HG03432 (cell line): ENCODE data around the gene PAK5.

ENCODE experiments used
- ATAC-seq: cut with Tn5 transposase; IDR thresholded peaks from one replicate; pipeline ENCODE4 v1.9.1; 2021; ENCODE audit warnings: mild to moderate bottlenecking, moderate library complexity; ENCODE audit not compliant: unreplicated experiment

PAK5 gene

DNA sequence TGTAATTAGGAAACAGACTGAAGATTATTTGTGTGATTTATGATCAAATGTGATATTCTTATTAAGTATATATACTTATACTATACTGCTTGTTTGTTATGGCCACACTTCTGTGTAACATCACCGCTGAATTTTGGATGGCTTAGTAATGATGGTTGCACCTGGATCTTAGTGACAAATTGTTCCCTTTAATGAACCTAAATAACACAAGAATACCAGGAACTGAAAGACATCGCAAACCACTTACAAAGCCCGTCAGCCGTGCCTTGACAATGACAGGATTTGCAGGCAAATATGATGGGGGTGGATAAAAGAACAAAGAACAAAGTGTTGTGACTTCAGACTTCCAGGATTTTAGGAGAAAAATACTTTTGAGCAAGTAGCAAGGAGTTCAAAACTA, 257.4 kb downstream of the PAK5 start:
- no peak for ATAC-seq

DNA sequence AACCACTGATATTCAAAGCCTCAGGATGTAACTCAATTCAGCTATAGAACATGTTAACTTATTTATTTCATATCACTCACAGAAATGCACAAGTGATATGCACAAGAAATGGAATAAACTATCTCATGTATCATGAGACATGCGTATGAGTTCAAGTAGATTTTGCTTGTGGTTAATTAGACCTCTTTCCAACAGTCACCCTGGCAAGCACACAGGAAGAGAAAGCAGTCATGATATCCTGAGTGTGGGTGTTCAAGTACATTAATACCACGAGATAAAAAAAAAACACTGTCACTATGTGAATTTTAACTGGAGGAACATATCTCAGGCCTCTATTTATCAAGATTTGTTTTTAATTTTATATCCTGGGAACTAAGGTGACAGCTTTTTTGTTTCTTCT, 260.3 kb downstream of the PAK5 start:
- ATAC-seq = no peak

DNA sequence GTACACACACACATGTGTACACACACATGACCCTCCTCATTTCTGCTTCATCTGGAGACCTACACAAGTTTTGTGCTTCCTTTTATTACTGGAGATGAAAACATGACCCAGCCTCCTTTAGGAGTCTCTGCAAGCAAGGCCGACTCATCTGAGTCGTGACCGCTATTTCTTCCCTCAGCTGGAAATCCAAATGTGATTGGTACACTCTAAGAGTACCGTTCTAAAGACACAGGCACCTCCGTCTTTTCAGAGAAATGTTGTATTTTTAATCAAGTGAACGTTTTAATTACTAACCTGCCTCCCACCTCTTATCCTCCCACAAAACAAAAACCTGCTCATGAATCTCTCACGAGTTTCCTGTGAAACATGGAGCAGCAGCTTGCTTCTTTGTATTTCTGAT, 261.5 kb downstream of the PAK5 start:
- no peak for ATAC-seq

DNA sequence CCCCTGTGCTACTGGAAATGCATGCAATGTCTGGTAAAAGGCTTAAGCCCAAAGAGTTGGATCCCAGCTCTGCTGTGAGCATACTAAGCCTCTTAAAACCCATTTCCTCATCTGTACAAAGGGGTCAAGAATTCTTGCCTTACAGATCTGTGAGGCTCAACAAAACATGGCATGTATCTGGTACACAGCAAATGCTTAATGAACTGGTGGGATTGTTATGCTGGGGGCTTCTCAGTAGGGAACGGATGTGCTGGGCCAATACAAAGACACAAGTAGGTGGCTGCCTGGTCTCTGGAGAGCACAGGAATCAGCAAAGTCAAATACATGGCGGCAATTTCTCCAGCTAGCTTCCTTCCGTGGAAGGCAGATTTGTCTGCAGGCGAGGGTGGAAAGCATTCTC, 262.2 kb downstream of the PAK5 start:
- ATAC-seq = no peak

DNA sequence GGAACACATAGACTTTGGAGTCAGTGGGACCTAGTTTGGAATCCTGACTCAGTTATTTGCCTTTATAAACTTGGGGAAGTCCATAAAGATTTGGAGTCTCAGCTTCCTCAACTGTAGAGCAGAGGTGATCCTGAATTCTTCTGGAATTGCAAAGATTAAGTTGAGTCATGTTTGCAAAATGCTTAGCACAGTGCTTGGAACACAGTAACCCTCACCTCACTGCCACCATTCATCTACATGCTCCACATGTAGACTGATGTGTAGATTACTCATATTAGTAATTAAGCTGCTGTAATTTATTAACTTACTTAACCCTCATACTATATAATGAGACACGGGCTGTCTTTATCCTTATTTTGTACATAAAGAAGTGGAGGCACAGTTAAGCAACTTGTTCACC, 263.0 kb downstream of the PAK5 start:
- ATAC-seq = no peak

DNA sequence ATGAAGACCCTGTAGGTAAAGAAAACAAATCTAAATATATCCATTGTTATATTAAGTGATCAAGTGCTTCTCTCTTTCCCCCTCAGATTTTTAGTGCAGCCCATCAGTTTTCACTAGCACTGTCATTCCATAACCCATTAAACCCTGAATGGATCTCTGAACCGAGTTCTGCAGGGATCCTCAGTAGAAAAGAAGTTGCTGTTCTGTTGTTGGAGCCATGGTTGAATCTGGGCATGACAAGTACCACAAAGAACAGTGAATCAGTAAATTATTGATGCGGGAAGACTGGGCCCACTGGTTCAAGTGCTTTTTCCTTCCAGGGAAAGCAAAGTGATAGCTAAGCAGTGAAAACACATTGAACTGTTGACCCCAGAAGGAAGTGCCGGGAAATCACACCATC, 264.1 kb downstream of the PAK5 start:
- ATAC-seq = no peak

DNA sequence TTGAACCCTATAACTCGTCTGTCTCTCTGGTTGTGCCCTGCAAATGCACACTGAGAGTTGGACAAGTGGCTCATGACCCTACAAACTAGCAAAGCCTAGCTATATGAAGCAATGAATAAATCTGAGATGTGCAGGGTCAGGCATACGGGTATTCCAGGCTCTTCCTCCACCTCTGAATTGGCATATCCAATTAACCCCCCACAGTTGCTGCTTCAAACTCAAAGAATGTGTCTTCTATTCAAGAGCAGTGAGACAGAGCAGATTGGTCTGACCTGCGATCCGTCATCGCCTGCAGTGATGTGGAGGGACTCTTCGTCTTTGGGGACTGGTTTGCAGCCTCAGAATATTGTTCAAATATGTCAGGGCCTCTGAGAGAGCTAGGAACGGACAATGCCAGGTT, 264.7 kb downstream of the PAK5 start:
- ATAC-seq = no peak

DNA sequence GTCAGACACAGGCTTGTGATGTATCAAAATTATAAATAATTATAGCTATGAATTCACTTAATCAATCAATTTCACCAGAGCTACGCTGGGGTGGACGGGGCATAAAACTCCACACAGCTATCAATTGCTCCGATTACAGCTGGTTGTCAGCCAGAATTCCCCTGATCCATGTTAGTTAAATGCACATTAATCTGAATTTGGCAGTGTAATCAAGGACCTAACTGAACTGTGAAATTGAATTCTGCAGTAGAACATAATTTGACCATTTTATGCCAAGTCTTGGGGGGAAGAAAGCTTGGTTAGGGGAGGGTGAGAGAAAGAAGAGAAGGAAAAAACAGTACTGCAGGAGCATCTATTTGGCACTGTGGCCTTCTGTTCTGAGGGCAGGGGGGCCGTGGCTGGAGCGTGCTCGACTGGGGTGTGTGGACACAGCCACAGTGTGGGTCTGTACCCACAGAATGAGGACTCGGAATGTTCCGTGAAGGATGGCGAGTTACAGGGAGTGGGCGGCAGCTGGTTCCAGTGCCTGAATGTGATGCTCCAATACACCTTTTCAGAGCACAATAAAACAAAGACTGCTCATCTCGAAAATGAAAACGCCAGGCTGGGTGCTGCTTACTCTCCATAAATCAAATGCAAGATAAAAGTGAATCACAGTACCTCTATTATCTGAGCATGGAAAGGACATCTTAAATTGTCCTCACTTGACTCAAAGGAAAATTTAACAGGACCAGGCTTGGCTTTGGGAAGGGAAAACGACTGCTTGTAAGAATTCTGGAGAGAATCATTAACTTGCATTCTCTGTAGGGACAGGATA, 265.3 kb downstream of the PAK5 start:
- no peak for ATAC-seq

DNA sequence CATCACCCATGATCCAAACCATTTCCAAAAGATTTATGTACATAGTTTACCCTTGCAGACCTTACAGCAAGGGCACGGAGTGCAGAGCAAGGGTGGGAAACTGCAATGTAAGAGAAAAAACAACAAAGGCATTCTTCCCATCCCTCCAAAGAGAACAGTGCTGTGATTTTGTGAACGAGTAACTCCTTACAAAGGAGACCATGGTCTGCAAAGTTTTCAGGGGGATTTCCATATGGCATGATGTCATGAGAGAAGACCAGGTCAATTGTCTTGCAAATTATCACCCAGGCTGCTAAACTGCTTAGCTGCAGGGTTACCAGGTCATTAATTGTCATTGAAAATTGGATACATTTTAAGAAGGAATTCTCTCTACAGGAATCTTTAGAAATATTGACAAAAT, 266.2 kb downstream of the PAK5 start:
- ATAC-seq = no peak

DNA sequence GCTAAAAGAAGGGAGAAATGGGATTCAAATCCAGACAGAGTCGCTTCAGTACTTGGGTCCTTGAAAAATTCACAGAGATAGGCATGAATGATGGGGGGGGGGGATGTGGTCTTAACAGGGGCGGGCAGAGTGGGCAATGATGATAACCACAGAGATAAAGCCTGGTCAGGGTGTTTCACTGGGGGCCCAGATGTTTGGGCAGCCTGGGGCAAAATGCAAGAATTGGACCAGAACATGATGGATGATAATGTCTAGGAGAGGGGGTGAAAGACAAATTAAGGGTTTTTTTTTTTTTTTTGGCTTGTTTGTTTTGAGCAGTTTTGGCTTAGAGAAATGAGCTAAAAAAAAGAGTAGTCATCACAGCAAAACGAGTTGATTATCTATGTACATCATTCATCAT, 267.1 kb downstream of the PAK5 start:
- no peak for ATAC-seq

DNA sequence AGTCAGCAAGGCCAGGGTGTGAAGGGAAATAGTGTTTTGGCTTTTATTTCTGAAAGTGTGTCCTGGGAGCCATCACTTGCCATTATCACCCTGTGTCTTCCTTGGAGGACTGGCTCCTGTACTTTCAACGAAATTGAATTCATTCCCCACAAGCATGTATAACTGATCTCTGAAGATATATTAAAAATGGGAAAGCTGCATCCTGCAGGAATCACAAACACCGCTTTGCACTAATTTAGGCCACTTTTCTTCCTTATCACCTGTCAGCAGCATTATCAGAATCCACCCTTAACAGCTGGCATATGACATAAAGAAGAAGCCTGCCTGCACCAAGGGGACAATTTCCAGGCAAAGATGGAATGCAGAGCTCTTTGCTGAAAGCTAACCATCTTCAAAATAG, 268.3 kb downstream of the PAK5 start:
- no peak for ATAC-seq

DNA sequence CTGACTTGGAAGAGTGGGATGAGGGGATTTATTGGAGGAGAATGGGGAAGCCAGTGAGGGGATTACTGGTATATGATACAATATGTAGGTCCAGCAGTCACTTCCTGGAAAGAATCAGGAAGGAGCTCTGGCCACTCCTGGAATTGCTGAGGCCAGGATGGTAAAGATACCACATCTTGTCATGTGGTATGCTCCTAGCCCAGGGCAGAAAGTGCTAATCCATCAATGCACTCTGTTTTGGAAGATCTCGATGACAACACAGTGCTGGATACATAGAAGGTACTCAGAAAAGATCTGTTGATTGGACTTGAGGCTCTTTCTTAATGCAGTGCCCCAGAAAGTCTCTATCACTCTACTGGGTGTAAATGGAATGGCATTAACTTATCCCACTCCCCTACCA, 271.9 kb downstream of the PAK5 start:
- ATAC-seq = no peak

DNA sequence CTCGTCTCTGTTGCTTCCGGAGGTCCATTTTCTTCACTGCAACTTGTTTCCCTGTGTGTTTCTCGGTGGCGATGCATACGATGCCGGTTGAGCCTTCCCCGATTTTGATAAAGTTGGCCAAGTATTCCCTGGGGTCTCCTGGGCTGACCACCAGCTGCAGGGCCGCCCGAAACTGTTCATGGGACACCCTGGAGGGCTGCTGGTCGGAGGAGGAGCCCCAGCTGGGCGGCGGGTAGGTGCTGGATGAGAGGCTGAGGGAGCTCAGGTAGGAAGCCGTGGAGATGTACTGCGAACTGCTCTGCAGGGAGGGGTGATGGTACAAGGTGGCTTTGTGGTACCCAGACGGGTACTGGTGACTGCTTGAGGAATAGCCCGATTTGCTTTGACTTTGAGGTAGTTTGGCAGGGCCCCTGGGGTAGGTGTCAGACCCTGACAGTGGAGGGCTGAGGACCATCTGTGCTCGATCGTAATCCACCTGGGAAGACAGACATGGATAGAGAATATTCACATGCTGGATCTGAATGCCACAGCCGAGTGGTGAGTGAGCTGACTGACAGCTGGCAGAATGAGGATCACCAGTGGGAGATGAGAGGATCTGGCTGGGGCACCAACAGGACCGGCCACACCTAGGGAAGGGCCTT, 272.8 kb downstream of the PAK5 start:
- ATAC-seq = no peak

DNA sequence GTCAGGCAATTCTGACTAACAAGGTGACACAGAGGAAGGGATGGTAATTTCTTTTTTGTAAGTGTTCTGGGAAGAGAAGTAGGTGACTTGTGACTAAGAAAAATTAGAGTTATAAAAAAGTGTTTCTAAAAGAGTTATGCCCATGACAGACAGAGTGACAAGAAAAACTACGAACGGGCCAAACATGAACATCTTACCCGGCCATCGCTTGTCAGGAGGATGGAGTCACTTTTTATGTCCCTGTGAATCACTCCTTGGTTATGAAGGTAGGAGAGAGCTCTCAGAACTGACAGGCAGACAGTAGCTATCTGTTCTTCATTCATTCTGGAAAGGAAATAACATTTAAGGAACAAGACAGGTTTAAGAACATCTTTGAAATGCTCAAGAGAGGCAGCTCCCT, 281.5 kb downstream of the PAK5 start:
- no peak for ATAC-seq

DNA sequence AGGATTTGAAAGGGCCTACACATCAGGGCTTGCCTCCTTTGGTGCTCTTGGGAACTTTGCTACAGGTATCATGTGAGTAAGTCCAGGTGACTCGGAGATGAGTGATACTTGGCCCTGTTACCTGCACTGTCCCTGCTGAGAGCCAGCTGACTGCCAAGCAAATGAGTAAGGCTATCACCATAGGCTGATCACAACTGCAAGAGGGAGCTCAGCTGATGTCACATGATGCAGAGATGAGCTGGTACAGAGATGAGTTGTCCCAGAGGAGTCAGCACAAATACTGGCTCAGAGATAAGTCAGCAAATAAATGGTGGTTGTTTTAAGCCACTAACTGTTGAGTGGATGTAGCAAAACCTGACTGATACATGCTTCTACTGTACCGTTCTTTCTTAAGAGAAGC, 283.1 kb downstream of the PAK5 start:
- no peak for ATAC-seq

DNA sequence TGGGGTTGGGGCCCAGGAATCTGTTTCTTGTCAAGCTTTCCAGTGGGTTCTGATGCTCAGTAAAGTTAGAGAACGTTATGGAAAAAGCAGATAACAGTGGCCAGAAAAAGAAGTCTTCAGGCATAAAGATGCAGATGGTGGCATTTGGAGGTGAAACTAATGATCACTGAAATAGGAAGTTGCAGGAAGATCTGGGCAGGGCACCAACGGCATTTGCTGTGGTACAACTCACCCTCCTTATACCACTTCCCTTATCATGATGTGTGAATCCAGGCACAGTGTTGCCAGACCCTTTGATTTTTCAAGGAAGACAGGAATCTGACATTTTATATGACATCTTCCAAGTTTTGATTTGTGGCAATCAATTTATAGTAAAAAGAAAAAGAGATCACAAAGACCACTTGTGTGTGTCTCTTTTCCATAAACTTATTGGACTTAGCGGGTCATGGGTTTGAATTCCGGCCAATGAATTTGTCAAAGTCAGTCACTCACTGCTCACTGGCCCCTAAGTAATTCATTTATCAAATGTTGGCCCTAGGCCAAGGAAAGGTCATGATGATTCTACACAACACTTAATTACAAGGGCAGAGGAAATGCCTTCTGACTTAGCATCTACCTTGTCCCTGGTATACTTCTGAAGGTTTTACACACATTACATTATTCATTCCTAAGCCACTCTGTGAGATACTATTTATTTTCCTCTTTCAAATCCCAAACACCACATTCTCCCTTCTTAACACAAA, 286.9 kb downstream of the PAK5 start:
- ATAC-seq = no peak

DNA sequence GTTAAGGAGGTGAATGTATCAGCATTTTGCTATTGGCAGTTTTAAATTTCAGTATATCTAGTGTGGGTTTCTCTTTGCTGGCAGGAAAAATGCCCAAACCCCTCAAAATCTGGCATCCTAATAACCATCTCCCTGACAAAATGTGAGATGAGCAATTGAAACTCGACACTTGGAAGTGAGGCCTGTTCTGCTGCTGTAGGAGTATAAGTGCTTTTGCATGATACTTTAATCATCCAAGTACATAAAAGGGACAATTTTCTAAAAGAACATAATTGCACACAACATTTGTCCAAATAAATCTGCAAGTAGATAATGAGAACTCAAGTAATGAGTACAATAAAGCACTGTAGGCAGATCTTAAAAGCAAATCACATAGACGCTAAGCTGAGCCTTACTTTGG, 288.0 kb downstream of the PAK5 start:
- no peak for ATAC-seq

DNA sequence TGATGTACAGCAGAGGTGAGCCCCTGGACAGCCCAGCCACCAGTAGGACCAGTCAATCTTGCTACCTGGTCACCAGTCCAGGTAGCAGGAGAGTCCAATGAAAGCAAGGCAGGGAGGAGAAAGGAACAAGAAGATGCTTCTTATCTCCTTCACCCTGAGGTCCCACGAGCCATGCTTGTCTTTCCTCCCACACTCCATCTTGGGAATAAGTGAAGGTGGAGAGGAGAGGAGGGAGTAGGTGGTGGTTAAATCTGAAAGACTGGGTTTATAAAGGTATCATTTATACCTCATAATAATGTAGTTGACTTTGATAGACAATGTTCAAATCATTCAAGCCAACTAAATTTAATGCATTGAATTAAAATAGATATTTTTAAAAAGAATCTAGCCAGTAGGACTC, 288.6 kb downstream of the PAK5 start:
- ATAC-seq = no peak

DNA sequence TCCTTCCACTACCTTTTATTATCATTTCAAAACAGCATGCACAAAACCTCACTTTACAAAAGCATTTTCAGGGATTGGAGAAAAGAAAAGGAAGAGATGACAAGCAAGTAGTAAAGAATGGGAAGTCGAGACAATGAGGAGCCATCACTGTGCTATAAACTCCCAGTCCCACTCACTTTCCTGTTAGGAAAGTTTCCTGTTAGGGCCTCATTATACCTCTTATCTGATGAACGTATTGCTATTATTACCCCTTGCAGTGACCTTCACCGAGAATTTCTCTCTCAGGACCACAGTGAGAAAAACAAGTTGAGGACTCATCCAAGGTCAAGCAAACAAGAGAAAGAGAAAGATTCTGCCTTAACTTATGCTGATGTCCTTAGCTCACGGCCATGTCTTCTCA, 295.7 kb downstream of the PAK5 start:
- no peak for ATAC-seq

DNA sequence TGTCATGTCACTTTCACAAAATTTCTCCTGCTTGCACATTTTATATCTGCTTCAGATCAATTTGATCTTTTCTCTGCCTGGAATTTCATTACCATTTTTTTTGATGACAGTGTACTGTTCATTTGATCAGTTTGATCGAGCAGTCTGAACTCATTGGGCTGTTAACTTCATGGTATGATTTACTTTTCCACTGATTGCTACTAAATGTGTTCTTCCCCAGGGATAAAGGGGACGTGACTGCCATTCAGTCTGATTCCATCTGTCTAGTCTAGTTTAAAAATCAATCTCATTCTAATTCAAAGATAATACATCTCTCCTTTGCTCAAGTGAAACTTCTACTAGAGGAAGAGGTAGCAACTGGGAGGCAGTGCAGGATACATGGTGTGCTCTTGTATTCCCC, 303.4 kb downstream of the PAK5 start:
- ATAC-seq = no peak

DNA sequence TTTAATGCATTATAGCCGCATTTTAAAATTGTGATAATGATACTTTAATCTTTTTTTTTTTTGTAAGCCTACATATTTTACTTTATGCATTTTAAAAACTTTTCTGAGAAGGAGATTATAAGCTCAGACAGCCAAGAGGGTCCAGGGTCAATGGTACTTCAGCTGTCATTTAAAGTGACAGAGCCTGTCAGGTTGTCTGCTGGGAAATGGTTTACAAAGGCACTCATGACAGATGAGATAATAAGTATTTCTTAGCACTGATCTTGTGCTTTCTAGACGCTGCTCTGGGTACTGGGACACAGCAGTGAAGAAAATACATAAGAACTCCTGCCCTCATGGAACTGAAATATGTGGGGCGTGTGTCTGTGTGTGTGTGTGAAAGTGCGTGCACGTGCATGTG, 304.9 kb downstream of the PAK5 start:
- ATAC-seq = no peak
